Prostate gland (tissue), 2 donors: ENCODE results near the gene DUOX1.

Source experiments
- CTCF ChIP-seq, 4 experiments: fragments of 200-600 bp in 2 of 4; fragments of 450-650 bp in 2 of 4; sonication (generic) in 2 of 4; IDR thresholded peaks; 1 replicate in 3 of 4; 2 replicates in 1 of 4; pipeline ENCODE4 v1.5.1; 2016 to 2019; ENCODE audit warnings: antibody characterized with exemption in 4 of 4, mild to moderate bottlenecking in 2 of 4, moderate library complexity in 2 of 4
- POLR2A ChIP-seq: fragments of 450-650 bp; IDR thresholded peaks from one replicate; pipeline ENCODE4 v1.6.1; 2016; ENCODE audit warnings: antibody characterized with exemption, mild to moderate bottlenecking
- POLR2AphosphoS5 ChIP-seq: sonication (generic); formaldehyde crosslinking; IDR thresholded peaks from one replicate; pipeline ENCODE4 v1.6.1; 2017; ENCODE audit warnings: antibody characterized with exemption

DNA sequence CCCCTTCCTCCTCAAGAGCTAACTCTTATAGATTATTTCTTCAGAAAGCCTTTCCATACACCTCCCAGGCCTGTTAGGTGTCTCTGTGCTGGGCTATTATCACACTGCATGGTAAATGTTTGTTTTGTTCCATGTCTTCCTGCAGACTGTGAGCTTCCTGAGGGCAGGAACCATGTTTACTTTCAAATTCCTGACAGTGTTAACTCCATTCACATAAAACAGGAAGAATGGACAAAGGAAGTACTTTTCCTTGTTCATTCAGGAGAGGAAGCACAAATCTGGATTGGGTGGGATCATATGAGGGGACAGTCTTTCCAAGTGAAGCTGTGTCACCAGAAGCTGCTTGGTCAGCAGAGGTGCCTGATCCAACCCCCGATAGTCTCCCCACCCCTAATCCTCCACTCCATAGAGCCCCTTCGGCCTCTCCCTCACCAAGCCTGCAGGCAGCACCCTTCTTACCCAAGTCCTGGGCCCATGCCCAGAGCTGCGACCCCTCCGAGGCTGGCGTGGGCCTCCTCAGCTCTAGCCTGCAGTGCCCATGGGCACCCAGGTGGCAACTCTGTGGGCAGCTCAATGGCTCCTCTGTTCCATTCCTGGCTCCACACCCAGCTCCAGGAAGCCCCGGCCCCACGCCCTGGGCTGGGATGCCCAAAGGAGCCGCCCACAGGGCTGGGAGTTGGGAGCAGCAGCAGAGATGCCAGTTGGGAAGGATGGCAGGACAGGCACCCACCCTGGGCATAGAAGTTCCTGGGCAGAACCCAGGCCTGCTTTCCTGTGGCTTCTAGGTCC lies 51.0 kb downstream of the DUOX1 start:
- TF ChIP-seq POLR2A (no peak), CTCF (IDR thresholded peaks at IDR 0.05) (no peak), POLR2AphosphoS5 (no peak)
